ENCODE data around the gene ACOXL. TPM values are rescaled to one million over a fixed set of nuclear protein-coding genes. Genes with fewer than 3 reads are reported as not detected.

The ACOXL gene
- total RNA-seq, 4 donors from 2014 or later, result 0.64 TPM; not detected in 3

DNA sequence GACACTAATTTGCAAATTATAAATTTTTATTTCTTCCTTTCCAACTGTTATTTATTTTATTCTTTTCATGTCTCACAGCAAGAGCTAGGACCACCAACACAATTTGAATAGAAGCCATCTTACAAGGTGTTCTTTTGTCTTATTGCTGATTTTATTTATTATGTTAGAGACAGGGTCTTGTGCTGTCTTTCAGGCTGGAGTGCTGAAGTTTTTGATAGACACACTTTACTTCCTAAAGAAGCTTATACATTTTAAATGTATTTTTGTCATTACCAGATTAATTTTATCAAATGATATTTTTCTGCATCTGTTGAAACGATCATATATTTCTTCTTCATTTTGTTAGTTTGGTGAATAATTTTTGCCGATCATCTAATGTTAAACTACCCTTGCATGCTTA lies 258.1 kb downstream of the ACOXL start:
- Histone ChIP-seq H3K9me3 (no peaks in the 10 kb centered on the region), H3K36me3 (no peaks in the 10 kb centered on the region), H3K27ac (no peak overlapping the region), H3K4me1 (peaks cover 6% of the 10 kb centered on the region), H3K4me3 (no peak overlapping the region), H3K27me3 (peaks cover 12% of the 10 kb centered on the region)
- 91% methylated on average over 2 of the region's 2 CpGs for WGBS
- no peak for DNase-seq (ENCODE audit: low spot score in 2 of 2)
- TF ChIP-seq POLR2AphosphoS5 (IDR thresholded peaks at IDR 0.05) (no peak), EP300 (IDR thresholded peaks at IDR 0.05) (no peak), POLR2A (IDR thresholded peaks at IDR 0.05) (no peak)
- TF ChIP-seq, protein P1, sequence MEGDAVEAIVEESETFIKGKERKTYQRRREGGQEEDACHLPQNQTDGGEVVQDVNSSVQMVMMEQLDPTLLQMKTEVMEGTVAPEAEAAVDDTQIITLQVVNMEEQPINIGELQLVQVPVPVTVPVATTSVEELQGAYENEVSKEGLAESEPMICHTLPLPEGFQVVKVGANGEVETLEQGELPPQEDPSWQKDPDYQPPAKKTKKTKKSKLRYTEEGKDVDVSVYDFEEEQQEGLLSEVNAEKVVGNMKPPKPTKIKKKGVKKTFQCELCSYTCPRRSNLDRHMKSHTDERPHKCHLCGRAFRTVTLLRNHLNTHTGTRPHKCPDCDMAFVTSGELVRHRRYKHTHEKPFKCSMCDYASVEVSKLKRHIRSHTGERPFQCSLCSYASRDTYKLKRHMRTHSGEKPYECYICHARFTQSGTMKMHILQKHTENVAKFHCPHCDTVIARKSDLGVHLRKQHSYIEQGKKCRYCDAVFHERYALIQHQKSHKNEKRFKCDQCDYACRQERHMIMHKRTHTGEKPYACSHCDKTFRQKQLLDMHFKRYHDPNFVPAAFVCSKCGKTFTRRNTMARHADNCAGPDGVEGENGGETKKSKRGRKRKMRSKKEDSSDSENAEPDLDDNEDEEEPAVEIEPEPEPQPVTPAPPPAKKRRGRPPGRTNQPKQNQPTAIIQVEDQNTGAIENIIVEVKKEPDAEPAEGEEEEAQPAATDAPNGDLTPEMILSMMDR (IDR thresholded peaks at IDR 0.05), result no peak

DNA sequence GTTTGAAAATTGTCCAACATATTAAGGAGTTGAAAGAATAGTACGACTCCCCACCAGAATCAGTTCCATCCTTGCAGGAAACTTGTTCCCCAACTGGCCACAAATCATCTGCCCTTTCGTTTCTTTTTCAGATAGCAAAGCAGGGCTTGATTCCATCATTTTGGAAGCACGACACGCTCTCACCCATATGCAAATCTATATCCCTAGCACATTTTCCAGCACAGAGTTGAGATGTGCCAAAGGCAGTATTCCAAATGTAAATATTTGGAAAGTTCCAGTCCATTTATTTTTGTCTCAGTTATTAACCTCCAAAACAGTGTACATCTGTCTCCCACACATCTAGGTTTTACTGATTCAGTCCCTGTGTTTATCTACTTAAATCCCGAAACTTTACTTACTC lies 259.5 kb downstream of the ACOXL start:
- no peak for DNase-seq (ENCODE audit: low spot score in 2 of 2)
- peaks cover 25% of the 10 kb centered on the region for H3K27me3 ChIP-seq
- no peaks in the 10 kb centered on the region for H3K36me3 ChIP-seq
- no peaks in the 10 kb centered on the region for H3K9me3 ChIP-seq
- no peak for TF ChIP-seq POLR2AphosphoS5 (IDR thresholded peaks at IDR 0.05)
- TF ChIP-seq, protein P1 (IDR thresholded peaks at IDR 0.05), result no peak
- TF ChIP-seq POLR2A (IDR thresholded peaks at IDR 0.05), result no peak
- no peak for TF ChIP-seq EP300 (IDR thresholded peaks at IDR 0.05)
- H3K4me1 ChIP-seq, result peaks cover 6% of the 10 kb centered on the region
- WGBS, result 51% methylated on average over 5 of the region's 5 CpGs
- no peak overlapping the region for H3K27ac ChIP-seq
- H3K4me3 ChIP-seq, result no peak overlapping the region

DNA sequence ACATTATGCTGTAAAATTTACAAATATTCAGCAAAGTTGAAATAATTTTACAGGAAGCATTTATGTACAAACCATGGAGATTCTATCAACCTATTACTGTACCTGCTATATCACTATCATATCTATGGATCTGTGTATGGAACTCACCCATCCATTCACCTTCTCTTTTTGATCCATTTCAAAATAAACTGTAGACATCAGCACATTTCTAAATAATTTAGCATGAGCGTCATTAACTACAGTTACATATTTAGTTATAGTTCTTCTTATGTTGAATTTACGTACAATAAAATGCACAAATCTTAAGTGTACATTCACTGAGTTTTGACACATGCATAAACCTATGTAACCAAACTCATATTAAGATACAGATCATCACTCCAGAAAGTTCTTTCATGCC lies 260.5 kb downstream of the ACOXL start:
- no peak for TF ChIP-seq EP300 (IDR thresholded peaks at IDR 0.05)
- no peak for TF ChIP-seq POLR2AphosphoS5 (IDR thresholded peaks at IDR 0.05)
- no peak for TF ChIP-seq POLR2A (IDR thresholded peaks at IDR 0.05)
- TF ChIP-seq, protein P1 (IDR thresholded peaks at IDR 0.05), result no peak
- Histone ChIP-seq H3K9me3 (no peaks in the 10 kb centered on the region), H3K4me3 (no peak overlapping the region), H3K27ac (no peak overlapping the region), H3K27me3 (peaks cover 26% of the 10 kb centered on the region), H3K36me3 (no peaks in the 10 kb centered on the region), H3K4me1 (peaks cover 6% of the 10 kb centered on the region)
- 72% methylated on average over 2 of the region's 2 CpGs for WGBS
- no peak for DNase-seq (ENCODE audit: low spot score in 2 of 2)

DNA sequence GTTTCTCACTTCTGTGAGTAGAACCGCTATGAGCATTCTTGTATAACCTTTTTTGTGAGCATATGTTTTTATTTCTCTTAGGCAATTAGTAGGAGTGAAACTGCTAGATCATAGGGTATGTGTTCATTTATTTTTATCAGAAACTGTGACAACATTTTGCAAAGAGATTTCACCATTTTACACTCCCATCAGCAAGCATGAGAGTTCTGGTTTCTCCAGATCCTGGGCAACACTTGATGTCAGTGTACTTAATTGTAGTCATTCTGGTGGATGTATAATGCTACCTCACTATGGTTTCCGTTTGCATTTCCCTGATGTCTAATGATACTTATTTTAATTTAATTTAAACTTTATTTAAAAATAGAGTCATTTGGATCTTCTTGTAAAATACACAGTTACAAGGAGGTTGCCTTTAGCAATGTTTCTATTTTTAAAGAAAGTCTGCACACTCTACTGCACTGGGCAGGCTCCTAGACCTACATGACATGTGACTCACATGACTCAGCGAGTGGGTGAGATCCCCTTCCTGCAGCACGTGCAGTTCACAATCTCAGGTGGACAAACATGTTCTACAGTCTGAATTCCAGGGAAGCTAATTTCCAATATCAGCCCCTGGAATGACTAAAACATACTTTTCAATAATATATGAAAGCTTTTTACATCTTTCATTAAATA lies 261.3 kb downstream of the ACOXL start:
- WGBS, result 38% methylated on average over 4 of the region's 4 CpGs
- Histone ChIP-seq H3K4me1 (peaks cover 6% of the 10 kb centered on the region), H3K27me3 (peaks cover 26% of the 10 kb centered on the region), H3K9me3 (no peaks in the 10 kb centered on the region), H3K4me3 (no peak overlapping the region), H3K27ac (no peak overlapping the region), H3K36me3 (no peaks in the 10 kb centered on the region)
- no peak for DNase-seq (ENCODE audit: low spot score in 2 of 2)
- no peak for TF ChIP-seq POLR2A (IDR thresholded peaks at IDR 0.05)
- no peak for TF ChIP-seq POLR2AphosphoS5 (IDR thresholded peaks at IDR 0.05)
- no peak for TF ChIP-seq EP300 (IDR thresholded peaks at IDR 0.05)

DNA sequence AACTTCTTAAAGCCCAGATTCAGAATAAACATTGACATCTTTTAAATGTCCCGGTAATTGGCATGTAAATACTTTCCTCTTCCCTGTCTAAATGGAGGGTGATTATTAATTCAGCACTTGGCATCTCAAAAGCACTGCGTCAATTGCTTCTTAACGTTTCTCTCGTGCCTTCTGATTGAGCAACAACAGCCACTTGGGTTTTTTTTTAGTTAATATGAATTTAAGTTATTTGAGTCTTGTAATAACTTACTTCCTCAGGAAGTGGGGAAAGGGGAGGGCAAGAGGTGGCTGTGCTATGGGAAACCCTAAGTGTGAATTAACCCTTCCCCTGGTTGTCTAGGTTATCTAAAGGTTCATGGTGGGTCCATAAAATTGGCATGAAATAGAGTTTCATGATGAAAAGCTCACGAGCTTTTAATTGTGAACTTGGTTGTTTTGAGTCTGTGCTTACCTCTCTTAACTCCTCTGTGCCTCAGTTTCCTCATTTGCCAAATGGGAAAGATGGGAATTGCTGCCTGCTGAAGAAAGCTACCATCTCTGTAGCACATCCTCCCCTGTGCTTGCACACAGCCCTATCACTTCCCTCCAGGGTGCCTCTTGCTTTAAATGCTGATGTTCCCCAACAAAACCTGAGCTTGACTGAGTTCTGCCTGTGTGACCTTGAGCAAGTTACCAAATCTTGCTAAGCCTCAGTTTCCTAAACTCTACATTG lies 262.0 kb downstream of the ACOXL start:
- Histone ChIP-seq H3K4me3 (no peak overlapping the region), H3K4me1 (peaks cover 6% of the 10 kb centered on the region), H3K9me3 (no peaks in the 10 kb centered on the region), H3K27ac (no peak overlapping the region), H3K27me3 (peaks cover 29% of the 10 kb centered on the region), H3K36me3 (no peaks in the 10 kb centered on the region)
- TF ChIP-seq, protein P1 (IDR thresholded peaks at IDR 0.05), result no peak
- TF ChIP-seq EP300 (IDR thresholded peaks at IDR 0.05) (no peak), POLR2A (IDR thresholded peaks at IDR 0.05) (no peak), POLR2AphosphoS5 (IDR thresholded peaks at IDR 0.05) (no peak)
- WGBS, result 18% methylated on average over 5 of the region's 5 CpGs
- no peak for DNase-seq (ENCODE audit: low spot score in 2 of 2)
